Measurements from ENCODE around the gene LRRC74B. TPM values are rescaled to one million over a fixed set of nuclear protein-coding genes. Genes with fewer than 3 reads are reported as not detected.
A peak's percentile ranks its signal among the peaks of the same experiment; 100 is the strongest.
"Not testable (repeated sequence)": the region's sequence is repeated elsewhere in the genome, so short reads cannot be mapped to it uniquely, and the experiment has no call there.

LRRC74B gene
- total RNA-seq, 1 donor from 2014 or later = not detected

DNA sequence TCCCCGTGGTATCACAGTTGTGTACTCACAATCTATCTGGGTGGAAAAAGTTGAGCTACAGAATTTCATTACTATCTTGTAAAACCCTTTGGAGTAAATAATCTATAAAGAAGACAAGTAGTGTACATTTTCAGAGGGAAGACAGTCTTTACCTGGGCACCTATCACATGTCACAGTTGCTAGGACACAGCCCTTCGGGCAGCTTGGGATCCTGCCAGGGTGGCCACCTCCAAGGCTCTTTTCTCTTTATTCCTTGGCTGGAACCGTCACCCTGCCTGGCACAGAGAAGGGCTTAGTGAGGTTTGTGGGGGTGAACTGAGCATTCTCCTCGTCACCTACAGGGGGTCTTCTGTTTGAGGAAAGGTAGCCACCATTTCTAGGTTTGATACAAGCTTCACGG, 23.6 kb downstream of the LRRC74B start:
- ATAC-seq (no peak), DNase-seq (no peak)
- intact Hi-C loops (cut with micrococcal nuclease) = no loop called here

DNA sequence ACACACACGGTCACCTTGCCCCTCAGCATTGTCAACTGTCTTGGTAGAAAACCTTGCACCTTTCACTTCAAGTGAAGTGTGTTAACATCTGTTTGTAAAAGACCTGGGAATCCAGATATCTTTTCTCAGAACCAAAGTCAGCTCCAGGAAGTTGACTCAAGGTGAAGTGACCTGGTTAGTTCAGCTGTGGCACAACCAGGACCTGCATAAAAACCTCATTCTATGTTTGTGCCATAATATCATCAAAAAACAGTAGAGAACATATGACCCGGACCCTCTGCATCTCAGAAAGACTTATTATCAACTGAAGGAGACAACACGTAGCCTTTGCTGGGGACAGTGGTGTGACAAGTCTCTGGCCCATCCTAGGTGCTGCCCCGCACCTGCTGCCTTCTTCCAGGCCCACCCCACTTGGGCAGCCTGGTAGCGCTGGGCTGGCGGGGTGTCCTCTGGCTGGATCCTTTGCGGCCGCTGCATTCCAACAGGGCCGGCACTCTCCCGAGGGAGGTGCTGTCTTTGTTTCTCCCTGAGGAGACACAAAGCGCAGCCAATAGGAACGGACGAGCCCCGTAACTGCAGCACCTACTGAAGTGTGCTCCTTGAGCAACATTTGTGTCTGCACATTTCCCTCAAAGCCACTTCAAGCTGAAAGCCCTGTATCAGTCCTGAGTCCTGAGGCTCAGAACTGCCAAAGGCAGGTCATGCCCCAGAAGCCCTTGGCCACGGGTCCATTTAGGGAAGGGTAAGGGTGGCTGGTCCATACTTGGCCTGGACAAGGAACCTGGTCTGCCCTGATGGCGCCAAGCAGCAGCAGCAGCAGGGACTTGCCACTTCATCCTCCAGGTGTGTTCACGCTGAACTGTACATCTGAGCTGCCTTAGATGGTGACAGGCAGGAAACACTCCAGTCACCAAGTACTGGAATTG, 25.2 kb downstream of the LRRC74B start:
- no peak for DNase-seq
- ATAC-seq = no peak
- intact Hi-C loops (cut with micrococcal nuclease) = no loop called here

DNA sequence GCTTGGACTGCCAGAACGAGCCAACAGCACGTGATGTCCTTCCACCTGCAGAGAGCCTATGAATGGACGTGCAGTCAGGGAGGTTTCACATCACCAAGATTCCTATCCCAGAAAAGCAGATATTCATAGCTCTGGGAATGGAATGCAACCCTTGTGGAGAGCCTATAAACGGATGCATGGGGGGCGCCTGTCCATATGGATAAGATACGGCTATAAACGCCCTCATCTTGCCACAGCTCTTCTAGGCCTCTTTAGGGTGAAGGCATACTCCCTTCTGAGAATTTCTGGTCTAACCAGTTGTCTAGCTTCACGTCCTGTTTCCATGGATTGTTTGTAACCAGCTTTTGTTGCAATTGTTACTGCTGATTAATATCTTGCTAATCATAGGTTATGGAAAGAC, 26.1 kb downstream of the LRRC74B start:
- intact Hi-C loops (cut with micrococcal nuclease); ATAC-seq; DNase-seq: not testable (repeated sequence)

DNA sequence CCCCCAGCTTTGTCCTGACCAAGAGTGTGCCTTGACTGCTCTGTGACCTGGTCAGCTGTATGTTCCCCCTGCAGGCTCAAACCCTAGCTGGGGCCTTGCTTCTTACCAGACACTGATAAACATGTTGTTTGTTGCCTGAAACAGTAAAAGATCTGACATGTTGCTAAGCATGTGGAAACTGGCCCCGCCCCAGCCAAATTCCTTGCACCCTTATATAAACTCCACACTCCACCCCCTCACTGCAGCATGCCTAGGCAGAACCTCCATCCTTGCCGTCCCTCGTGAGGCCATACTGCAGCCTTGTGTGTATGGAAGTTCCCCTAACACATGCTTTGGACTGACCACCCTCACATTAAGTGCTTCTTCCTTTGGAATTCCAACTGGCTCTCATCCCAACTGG, 27.3 kb downstream of the LRRC74B start:
- no peak for DNase-seq
- no peak for ATAC-seq
- intact Hi-C loops (cut with micrococcal nuclease) = no loop called here

DNA sequence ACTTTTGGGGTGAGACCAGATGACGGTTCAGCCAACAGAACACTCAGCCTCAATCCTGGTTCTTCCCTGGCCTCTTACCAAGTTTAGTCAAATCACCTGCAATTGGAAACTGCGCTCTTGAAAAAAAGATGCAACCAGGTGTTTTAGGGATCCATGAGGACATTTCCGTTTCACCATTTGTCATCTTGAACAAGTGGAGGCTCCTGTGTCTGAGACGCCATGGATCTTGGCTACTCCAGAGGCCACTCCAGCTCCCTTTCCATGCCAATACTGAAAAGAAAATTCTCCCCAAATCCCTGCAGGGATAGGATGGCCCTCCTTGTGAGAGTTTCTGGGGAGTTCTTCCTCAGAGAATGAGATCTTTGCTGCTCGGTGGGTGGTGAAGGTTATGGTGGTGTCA, 27.7 kb downstream of the LRRC74B start:
- ATAC-seq (no peak), DNase-seq (no peak)
- intact Hi-C loops (cut with micrococcal nuclease) = no loop called here

DNA sequence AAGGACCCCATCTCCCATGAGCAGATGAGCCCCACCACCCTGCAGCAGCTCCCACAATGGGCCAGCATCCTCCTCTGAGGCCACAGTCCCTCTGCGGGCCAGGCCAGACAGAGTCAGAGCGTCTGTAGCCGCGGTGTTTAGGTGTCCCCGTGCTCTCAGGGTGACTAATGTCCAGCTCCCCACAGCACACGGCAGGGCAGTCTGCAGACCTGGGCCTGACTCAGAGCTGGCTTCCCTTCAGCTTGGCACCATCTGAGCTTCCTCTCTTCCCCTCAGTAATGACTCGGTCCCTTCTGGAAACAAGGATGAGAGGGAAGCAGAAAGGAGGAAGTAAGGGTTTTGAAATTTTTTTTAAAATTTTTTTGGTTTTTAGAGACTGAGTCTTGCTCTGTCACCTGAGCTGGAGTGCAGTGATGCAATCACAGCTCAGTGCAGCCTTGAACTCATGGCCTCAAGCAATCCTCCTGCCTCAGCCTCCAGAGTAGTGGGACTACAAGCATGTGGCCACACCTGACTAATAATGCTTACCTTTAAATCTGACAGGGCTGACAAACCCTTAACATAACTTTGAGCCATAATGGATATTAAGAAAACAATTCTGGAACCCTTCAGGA, 28.5 kb downstream of the LRRC74B start:
- DNase-seq = no peak
- peak; percentile 38 for ATAC-seq
- intact Hi-C loops (cut with micrococcal nuclease) = no loop called here

DNA sequence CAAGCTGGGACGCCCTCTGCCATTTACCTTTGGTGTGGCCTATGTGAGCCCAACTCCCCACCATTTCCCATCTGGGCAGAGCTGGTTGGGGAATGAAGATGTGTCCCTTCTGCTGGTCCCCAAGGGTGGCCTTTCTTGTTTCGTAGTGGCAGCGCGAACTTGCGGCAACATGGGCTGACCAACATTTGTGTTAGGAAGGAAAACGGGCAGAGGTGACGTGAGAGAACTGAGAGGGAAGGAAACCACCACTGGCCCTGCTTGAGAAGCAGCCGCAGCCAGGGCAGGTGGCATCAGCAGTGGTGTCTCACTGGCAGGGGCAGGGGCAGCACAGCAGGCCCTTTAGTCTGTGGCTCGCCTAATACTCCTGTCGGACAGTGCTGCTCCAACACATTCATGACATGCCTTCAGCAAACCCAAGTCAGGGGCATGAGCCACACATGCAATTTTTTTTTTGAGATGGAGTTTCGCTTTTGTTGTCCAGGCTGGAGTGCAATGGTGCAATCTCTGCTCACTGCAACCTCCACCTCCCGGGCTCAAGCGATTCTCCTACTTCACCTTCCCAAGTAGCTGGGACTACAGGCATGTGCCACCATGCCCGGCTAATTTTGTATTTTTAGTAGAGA, 29.9 kb downstream of the LRRC74B start:
- no peak for ATAC-seq
- no peak for DNase-seq
- intact Hi-C loops (cut with micrococcal nuclease) = no loop called here

DNA sequence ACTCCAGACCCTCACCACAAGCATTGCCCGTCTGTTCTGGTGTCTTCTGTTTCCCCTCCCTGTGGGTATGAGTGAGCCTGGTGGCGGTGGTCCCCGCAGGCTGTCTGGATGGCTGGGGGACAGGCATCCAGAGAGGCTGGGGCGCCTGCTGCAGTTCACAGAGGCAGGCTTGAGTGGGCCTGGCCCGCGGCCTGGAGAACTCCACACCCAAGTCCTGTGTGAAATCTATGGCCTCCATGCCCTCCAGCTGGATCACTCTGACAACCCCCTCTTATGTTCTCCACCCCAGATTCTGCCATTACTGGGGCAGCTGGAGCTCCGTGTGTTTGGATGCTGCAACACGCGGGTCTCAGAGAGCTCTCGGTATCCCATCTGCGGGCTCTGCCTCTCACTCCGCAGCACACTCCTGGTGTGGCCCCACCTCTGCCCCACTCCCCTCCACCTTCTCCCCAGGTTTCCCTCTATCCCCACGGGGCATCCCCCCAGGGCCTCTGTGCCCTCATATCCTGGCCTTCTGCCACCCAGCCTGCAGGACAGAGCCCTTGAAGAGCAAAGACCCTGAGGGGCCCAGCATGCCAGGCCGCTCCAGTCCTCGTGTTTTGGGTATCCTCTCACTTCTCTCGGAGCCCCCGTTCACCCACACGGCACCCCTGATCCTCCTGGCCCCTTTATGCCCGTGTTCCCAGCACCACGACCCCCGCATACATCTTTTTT, 31.3 kb downstream of the LRRC74B start:
- intact Hi-C loops (cut with micrococcal nuclease) = no loop called here
- DNase-seq (no peak), ATAC-seq (no peak)

DNA sequence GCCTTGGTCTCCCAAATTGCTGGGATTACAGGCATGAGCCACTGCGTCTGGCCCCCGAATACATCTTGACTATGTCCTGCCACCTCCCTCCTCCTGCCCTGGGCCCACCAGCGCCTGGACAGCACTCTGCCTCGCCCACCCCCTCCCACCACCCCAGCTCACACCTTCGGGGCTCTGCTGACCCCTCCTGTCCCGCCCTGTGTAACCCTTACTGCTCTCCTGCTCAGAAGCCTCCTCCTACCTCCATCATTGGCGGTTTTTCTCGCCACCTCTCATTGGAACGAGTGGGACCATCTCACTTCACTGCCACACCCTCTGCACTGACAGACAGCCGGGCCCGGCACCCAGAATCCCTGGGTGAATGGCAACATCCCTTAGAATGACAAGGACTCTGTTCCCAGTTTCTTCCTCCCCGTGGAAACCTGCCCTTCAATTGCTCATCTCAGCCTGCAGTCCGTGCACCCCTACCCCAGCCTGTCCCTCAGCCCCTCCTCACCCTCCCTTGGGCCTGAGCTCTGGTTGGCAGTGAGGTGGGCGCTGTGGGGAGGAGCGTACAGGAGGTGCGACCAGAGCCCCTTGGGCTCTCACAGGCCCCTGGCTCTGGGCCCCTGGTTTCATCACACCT, 32.2 kb downstream of the LRRC74B start:
- intact Hi-C loops (cut with micrococcal nuclease) = no loop called here

DNA sequence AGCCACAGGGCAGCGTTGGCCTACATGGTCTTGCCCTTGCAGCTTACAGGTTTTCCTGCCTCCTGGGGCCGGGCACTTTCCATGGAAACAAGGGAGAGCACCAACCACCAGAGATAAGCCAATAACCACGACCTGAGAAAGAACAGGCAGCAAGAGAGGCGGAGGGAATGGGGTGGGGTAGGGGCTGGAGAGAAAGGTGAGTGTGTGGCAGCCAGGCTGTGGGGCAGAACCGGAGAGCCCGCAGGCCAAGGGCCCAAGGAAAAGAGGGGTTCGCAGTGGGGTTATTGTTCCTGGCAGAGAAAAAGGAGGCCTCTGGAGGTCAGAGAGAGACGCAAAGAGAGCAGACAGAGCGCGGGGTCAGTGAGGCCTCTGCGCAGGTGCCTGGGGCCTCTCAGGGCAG, 33.2 kb downstream of the LRRC74B start:
- no peak for DNase-seq
- ATAC-seq = no peak
- intact Hi-C loops (cut with micrococcal nuclease) = no loop called here

More for the DNA sequence above, 32.2 kb downstream of the LRRC74B start:
- ATAC-seq (no peak), DNase-seq (no peak)

DNA sequence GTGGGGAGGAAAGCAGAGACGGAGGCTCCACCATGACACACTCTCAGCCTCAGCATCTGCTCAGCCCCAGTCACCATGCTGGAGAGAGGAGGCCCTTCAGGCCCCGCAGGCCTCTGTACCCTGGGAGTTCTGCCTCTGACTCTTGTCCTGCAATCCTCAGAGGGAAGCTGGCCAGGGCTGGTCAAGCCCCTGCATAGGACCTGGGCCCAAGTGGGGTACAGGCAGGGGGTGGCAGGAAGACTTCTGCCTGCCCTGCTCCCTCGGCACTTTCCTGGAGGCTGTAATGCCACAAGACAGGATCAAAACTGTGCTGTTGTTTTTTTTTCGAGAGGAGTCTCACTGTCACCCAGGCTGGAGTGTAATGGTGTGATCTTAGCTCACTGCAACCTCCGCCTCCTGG, 33.7 kb downstream of the LRRC74B start:
- intact Hi-C loops (cut with micrococcal nuclease) = no loop called here
- ATAC-seq (no peak), DNase-seq (no peak)

DNA sequence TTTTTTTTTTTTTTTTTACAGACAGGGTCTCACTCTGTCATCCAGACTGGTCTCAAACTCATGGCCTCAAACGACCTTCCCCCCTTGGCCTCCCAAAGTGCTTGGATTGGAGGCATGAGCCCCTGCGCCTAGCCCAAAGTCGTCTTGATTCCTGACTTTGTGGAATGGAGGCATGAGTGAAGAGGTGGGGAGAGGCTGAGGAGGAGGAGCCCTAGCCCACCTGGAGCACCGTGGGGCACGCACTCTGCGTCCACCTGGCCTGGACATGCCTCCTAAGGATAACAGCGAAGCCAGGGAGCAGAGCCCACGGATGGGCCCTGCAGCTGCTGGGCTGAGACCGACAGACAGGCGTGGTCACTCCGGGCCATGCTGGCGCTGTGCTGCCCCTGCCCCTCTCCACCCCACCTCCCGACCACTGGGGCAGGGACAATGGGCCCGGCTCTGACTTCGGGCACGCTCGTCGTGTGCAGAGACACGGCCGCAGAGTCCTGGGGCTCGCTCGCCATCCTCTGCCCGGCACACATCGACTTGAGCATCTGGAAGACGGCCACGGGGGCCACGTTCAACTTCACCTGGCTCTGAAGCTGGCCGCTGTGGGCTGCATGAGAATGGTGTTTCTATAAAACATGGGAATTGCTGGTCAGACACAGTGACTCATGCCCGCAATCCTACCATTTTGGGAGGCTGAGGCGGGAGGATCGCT, 34.8 kb downstream of the LRRC74B start:
- no peak for ATAC-seq
- no peak for DNase-seq
- intact Hi-C loops (cut with micrococcal nuclease) = no loop called here

DNA sequence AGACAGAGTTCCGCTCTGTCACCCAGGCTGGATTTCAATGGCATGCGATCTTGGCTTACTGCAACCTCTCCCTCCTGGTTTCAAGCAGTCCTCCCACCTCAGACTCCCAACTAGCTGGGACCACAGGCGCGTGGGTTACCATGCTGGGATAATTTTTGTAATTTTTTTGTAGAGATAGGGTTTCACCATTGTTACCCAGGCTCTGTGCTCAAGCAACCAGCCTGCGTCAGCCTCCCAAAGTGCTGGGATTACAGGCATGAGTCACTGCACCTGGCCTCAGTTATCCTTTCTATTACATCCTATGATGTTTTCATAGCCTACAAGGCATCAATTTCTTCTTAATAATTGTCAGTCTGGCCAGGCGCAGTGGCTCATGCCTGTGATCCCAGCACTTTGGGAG, 36.5 kb downstream of the LRRC74B start:
- DNase-seq = no peak
- no peak for ATAC-seq
- intact Hi-C loops (cut with micrococcal nuclease) = no loop called here

DNA sequence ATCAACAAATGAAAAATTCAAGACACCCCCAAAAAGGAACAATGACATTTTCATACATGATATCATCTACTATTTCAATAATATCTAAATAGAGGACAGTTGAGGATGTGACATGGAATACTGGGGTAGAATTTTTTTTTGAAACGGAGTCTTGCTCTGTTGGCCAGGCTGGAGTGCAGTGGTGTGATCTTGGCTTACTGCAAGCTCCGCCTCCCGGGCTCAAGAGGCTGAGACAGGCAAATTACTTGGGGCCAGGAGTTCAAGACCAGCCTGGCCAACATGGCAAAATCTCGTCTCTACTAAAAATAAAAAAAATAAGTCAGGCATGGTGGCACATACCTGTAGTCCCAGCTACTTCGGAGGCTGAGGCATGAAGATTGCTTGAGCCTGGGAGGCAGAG, 41.4 kb downstream of the LRRC74B start:
- ATAC-seq (no peak), DNase-seq (no peak)
- intact Hi-C loops (cut with micrococcal nuclease) = no loop called here

DNA sequence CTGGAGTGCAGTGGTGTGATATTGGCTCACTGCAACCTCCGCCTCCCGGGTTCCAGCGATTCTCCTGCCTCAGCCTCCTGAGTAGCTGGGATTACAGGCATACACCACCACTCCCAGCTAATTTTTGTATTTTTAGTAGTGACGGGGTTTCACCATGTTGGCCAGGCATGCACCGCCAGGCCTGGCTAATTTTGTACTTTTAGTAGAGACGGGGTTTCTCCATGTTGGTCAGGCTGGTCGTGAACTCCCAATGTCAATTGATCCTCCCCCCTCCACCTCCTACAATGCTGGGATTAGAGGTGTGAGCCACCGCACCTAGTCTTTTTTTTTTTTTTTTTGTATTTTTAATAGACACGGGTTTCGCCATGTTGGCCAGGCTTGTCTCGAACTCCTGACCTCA, 42.2 kb downstream of the LRRC74B start:
- ATAC-seq; DNase-seq; intact Hi-C loops (cut with micrococcal nuclease): not testable (repeated sequence)

DNA sequence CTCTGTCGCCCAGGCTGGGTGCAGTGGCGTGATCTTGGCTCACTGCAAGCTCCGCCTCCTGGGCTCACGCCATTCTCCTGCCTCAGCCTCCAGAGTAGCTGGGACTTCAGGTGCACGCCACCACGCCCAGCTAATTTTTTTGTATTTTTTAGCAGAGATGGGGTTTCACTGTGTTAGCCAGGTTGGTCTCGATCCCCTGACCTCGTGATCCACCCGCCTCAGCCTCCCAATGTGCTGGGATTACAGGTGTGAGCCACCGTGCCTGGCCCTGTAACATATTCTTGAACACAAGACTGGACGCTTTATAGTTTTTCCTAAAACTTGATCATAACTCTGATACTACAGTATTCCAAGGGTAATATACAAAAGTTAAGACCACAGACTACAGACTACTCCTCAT, 45.5 kb downstream of the LRRC74B start:
- intact Hi-C loops (cut with micrococcal nuclease); ATAC-seq; DNase-seq: not testable (repeated sequence)

DNA sequence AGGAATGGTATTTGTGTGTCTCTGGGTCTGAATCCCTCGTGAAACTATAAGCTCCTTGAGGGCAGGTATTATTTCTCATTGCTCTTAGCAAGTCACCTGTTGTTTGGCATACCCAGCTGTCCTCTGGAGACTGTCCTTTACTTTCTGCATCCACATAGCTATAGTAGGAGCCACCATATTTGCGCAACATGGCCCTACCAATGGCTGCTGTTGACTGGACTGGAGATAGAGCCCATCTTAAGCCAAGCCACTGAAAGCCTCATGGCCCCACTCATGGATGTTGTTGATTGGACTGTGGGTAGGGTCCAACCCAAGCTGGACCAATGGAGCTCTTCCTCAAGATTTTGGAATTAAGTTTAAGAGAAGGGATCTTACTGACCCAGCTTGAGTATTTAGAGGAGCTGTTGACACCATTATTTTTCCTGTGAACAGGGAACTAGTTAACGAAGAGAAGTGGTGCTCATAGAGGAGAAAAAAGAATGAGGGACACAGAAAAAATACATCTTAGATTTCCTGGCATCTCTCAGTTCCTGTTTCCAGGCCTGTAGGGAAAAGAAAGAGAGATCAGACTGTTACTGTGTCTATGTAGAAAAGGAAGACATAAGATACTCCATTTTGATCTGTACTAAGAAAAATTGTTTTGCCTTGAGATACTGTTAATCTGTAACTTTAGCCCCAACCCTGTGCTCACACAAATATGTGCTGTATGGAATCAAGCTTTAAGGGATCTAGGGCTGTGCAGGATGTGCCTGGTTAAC, 47.2 kb downstream of the LRRC74B start:
- ATAC-seq = no peak
- no peak for DNase-seq
- intact Hi-C loops (cut with micrococcal nuclease) = no loop called here
